ENCODE results near the gene FAM47C.
"Not testable (repeated sequence)": the region's sequence is repeated elsewhere in the genome, so short reads cannot be mapped to it uniquely, and the experiment has no call there.

FAM47C gene

DNA sequence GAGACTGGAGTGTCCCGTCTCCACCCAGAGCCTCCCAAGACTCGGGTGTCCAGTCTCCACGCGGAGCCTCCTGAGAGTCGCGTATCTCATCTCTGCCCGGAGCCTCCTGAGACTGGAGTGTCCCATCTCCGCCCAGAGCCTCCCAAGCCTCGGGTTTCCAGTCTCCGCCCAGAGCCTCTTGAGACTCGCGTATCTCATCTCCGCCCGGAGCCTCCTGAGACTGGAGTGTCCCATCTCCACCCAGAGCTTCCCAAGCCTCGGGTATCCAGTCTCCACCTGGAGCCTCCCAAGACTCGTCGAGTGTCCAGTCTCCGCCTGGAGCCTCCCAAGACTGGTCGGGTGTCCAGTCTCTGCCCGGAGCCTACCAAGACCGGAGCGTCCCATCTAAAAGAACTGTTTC is 2.3 kb downstream of the FAM47C start:
- H3K4me1 ChIP-seq (ENCODE audit: control insufficient read depth, insufficient read depth, low read length): no peaks in the 10 kb centered on the region
- no peak overlapping the region for H3K9ac ChIP-seq (ENCODE audit: low read depth, low read length)
- H3K4me2 ChIP-seq (ENCODE audit: low read length): no peak overlapping the region

DNA sequence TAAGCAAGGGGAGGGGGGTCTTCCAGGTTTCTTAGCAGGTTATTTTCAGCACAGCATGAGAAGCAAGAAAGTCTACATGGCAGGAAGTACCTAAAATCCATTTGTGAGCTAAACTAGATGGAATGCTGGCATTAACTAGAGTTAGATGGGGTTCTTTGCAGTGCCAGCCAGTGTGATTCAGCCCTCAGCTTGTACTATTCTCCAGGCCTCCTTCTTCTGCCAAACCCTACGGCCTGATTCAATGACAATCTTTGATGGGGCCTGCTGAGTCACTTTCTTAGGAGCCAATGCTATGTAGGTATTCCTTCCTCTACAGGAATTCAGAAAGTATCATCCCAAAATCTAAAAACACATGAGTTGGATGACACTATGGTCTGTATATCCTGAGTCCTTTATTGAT is 26.1 kb downstream of the FAM47C start:
- H3K4me2 ChIP-seq (ENCODE audit: low read length); H3K4me1 ChIP-seq (ENCODE audit: control insufficient read depth, insufficient read depth, low read length); H3K27me3 ChIP-seq (ENCODE audit: control insufficient read depth, insufficient read depth, low read length); H3K4me3 ChIP-seq (ENCODE audit: low read length); H3K9me3 ChIP-seq (replicated peaks; ENCODE audit: low read length); H3K9ac ChIP-seq (ENCODE audit: low read depth, low read length); H3K36me3 ChIP-seq (ENCODE audit: insufficient read depth, low read length): not testable (repeated sequence)

More for the DNA sequence above, 2.3 kb downstream of the FAM47C start:
- no peaks in the 10 kb centered on the region for H3K36me3 ChIP-seq (ENCODE audit: insufficient read depth, low read length)
- no peaks in the 10 kb centered on the region for H3K27me3 ChIP-seq (ENCODE audit: control insufficient read depth, insufficient read depth, low read length)
- no peak overlapping the region for H3K4me3 ChIP-seq (ENCODE audit: low read length)
- no peaks in the 10 kb centered on the region for H3K9me3 ChIP-seq (replicated peaks; ENCODE audit: low read length)

GRCh38 chrX:37036674-37037220 is 28.6 kb downstream of the FAM47C start:
- not testable (repeated sequence) for H3K4me1 ChIP-seq (ENCODE audit: control insufficient read depth, insufficient read depth, low read length); H3K4me3 ChIP-seq (ENCODE audit: low read length); H3K27me3 ChIP-seq (ENCODE audit: control insufficient read depth, insufficient read depth, low read length); H3K9ac ChIP-seq (ENCODE audit: low read depth, low read length); H3K36me3 ChIP-seq (ENCODE audit: insufficient read depth, low read length); H3K4me2 ChIP-seq (ENCODE audit: low read length); H3K9me3 ChIP-seq (replicated peaks; ENCODE audit: low read length)

GRCh38 chrX:37038814-37039213 is 30.6 kb downstream of the FAM47C start:
- H3K27me3 ChIP-seq (ENCODE audit: control insufficient read depth, insufficient read depth, low read length); H3K4me2 ChIP-seq (ENCODE audit: low read length); H3K9ac ChIP-seq (ENCODE audit: low read depth, low read length); H3K9me3 ChIP-seq (replicated peaks; ENCODE audit: low read length); H3K4me1 ChIP-seq (ENCODE audit: control insufficient read depth, insufficient read depth, low read length); H3K4me3 ChIP-seq (ENCODE audit: low read length); H3K36me3 ChIP-seq (ENCODE audit: insufficient read depth, low read length): not testable (repeated sequence)

DNA sequence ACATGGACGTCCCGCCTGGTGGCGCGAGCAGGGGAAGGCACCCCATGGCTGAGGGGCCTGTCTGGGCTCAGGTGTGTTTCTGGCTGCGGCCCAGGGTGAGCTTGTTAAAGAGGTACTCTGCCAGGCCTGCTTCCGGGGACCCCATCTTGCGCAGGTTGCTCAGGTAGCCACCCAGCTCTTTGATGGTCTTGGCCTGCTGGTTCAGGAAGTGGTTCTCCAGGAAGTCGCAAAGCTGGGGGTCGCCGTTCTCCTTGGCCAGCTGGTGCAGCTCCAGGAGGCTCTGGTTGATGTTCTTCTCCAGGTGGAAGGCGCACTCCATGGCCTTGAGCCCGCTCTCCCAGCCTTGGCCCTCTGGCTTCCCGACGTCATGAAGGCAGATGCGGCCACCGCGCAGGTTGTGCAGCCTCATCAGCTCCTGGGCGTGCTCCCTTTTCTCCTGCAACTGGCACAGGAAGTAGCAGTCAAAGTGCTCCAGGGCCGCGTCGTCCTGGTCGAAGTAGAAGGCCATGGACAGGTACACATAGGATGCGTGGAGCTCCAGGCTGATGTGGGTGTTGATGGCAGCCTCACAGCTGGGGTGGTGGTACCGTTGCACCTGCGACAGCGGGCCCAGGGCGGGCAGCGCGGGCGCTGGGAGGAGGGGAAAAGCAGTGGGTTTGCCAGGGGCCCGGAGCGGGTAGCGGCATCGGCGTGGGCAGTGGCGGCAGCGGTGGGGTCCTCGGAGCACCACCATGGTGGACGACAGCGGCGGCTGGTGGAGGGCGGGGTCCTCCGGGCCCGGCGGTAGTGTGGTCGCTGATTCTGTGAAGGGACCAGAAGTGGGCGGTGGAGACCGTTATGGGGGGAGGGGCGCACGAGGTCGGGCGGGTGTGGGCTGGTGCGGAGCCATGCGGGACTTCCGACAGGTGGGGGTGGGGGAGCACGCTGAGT is 35.1 kb downstream of the FAM47C start:
- H3K4me3 ChIP-seq (ENCODE audit: low read length); H3K4me1 ChIP-seq (ENCODE audit: control insufficient read depth, insufficient read depth, low read length); H3K9me3 ChIP-seq (replicated peaks; ENCODE audit: low read length); H3K36me3 ChIP-seq (ENCODE audit: insufficient read depth, low read length); H3K9ac ChIP-seq (ENCODE audit: low read depth, low read length); H3K27me3 ChIP-seq (ENCODE audit: control insufficient read depth, insufficient read depth, low read length); H3K4me2 ChIP-seq (ENCODE audit: low read length): not testable (repeated sequence)

DNA sequence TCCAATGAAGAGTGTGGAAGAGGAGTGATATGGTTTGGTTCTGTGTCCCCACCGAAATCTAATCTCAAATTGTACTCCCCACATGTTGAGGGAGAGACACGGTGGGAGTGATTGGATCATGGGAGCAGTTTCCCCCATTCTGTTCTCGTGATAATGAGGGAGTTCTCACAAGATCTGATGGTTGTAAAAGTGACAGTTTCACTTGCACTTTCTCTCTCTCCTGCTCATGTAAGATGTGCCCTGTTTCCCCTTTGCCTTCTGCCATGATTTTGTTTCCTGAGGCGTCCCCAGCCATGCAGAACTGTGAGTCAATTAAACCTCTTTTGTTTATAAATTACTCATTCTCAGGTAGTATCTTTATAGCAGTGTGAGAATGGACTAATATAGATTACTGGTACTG is 39.6 kb downstream of the FAM47C start:
- Histone ChIP-seq H3K9me3 (replicated peaks; ENCODE audit: low read length) (no peaks in the 10 kb centered on the region), H3K27me3 (ENCODE audit: control insufficient read depth, insufficient read depth, low read length) (no peaks in the 10 kb centered on the region), H3K9ac (ENCODE audit: low read depth, low read length) (no peak overlapping the region)

DNA sequence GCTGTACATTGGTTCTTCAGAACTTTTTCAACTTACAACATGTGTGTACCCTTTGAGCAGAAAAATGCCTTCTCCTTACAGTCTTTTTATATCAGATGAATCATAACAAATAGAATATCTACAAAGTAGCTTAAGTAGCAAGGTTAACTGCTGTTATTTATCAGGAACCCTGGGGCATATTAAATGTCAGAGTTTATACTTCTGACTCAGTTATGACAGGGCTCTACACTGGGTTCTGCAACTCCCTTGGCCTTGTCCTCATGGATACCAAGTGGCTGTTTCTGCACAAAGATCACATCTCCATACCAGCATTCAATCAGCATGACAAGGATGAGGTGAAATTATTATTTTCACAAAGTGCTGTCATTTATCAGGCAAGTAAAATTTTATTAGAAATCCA is 49.4 kb downstream of the FAM47C start:
- not testable (repeated sequence) for H3K9ac ChIP-seq (ENCODE audit: low read depth, low read length); H3K4me1 ChIP-seq (ENCODE audit: control insufficient read depth, insufficient read depth, low read length); H3K27me3 ChIP-seq (ENCODE audit: control insufficient read depth, insufficient read depth, low read length); H3K9me3 ChIP-seq (replicated peaks; ENCODE audit: low read length); H3K4me3 ChIP-seq (ENCODE audit: low read length); H3K4me2 ChIP-seq (ENCODE audit: low read length); H3K36me3 ChIP-seq (ENCODE audit: insufficient read depth, low read length)

More for the DNA sequence above, 39.6 kb downstream of the FAM47C start:
- no peaks in the 10 kb centered on the region for H3K4me1 ChIP-seq (ENCODE audit: control insufficient read depth, insufficient read depth, low read length)
- no peak overlapping the region for H3K4me2 ChIP-seq (ENCODE audit: low read length)
- H3K36me3 ChIP-seq (ENCODE audit: insufficient read depth, low read length): no peaks in the 10 kb centered on the region
- H3K4me3 ChIP-seq (ENCODE audit: low read length): no peak overlapping the region

GRCh38 chrX:37060999-37061398 is 52.8 kb downstream of the FAM47C start:
- Histone ChIP-seq H3K4me2 (ENCODE audit: low read length) (no peak overlapping the region), H3K4me1 (ENCODE audit: control insufficient read depth, insufficient read depth, low read length) (no peaks in the 10 kb centered on the region), H3K9ac (ENCODE audit: low read depth, low read length) (no peak overlapping the region), H3K4me3 (ENCODE audit: low read length) (no peak overlapping the region), H3K27me3 (ENCODE audit: control insufficient read depth, insufficient read depth, low read length) (no peaks in the 10 kb centered on the region), H3K36me3 (ENCODE audit: insufficient read depth, low read length) (no peaks in the 10 kb centered on the region), H3K9me3 (replicated peaks; ENCODE audit: low read length) (no peaks in the 10 kb centered on the region)

All from skeletal muscle satellite cell (primary cell).